ENCODE data around the gene CHAT.

DNA sequence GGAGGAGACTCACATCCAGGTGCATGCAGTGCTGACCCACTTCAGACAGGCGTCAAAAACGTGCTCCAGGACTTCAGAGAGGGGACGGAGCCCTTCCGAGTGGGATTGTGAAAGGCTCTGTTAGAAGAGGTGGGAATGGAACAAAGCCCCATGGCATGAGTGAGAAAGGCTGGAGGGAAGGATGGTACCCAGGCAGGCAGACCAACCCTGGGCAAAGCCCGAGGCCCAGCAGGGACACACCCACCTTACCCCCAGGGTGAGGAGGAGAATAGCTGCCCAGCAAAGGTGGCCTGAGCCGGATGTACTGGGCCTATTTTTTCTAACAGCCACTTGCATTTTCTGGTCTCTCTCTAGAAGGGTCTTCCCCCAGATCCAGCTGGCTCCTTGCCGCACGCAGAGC is 14.8 kb downstream of the CHAT start:
- TF ChIP-seq, protein P1, sequence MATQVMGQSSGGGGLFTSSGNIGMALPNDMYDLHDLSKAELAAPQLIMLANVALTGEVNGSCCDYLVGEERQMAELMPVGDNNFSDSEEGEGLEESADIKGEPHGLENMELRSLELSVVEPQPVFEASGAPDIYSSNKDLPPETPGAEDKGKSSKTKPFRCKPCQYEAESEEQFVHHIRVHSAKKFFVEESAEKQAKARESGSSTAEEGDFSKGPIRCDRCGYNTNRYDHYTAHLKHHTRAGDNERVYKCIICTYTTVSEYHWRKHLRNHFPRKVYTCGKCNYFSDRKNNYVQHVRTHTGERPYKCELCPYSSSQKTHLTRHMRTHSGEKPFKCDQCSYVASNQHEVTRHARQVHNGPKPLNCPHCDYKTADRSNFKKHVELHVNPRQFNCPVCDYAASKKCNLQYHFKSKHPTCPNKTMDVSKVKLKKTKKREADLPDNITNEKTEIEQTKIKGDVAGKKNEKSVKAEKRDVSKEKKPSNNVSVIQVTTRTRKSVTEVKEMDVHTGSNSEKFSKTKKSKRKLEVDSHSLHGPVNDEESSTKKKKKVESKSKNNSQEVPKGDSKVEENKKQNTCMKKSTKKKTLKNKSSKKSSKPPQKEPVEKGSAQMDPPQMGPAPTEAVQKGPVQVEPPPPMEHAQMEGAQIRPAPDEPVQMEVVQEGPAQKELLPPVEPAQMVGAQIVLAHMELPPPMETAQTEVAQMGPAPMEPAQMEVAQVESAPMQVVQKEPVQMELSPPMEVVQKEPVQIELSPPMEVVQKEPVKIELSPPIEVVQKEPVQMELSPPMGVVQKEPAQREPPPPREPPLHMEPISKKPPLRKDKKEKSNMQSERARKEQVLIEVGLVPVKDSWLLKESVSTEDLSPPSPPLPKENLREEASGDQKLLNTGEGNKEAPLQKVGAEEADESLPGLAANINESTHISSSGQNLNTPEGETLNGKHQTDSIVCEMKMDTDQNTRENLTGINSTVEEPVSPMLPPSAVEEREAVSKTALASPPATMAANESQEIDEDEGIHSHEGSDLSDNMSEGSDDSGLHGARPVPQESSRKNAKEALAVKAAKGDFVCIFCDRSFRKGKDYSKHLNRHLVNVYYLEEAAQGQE (IDR thresholded peaks at IDR 0.05; ENCODE audit: insufficient read depth in 1 of 2, low read depth in 2 of 2, low read length in 2 of 2), result no peak
- no peak for TF ChIP-seq POLR2AphosphoS5 (IDR thresholded peaks at IDR 0.05; ENCODE audit: low read depth, low read length)
- TF ChIP-seq FOXP2 (optimal IDR thresholded peaks at IDR 0.05; ENCODE audit: borderline replicate concordance, extremely low read depth, extremely low read length, insufficient read depth), result no peak
- no peak for TF ChIP-seq SIN3A (IDR thresholded peaks at IDR 0.05; ENCODE audit: borderline replicate concordance, insufficient read depth, low read length)

Measured in PFSK-1 (cell line).